Uterus (tissue), 2 donors: ENCODE measurements around the gene SPINT3.

Experiments
- CTCF ChIP-seq, 4 experiments: fragments of 200-600 bp in 2 of 4; fragments of 450-650 bp in 2 of 4; sonication (generic) in 2 of 4; IDR thresholded peaks; one replicate each; pipeline ENCODE4 v1.5.1; 2016 to 2019; ENCODE audit warnings: antibody characterized with exemption in 4 of 4, mild to moderate bottlenecking in 2 of 4, moderate library complexity in 1 of 4
- POLR2A ChIP-seq, 2 donors: fragments of 450-650 bp; IDR thresholded peaks; one replicate each; pipeline ENCODE4 v1.6.1; 2016; ENCODE audit warnings: antibody characterized with exemption in 2 of 2, mild to moderate bottlenecking in 1 of 2, moderate library complexity in 1 of 2

GRCh38 chr20:45489083-45489531 lies 26.3 kb downstream of the SPINT3 start:
- TF ChIP-seq CTCF (IDR thresholded peaks at IDR 0.05) (no peak), POLR2A (IDR thresholded peaks at IDR 0.05) (no peak)
